ENCODE data around the gene PLXNA2.

Gene PLXNA2

DNA sequence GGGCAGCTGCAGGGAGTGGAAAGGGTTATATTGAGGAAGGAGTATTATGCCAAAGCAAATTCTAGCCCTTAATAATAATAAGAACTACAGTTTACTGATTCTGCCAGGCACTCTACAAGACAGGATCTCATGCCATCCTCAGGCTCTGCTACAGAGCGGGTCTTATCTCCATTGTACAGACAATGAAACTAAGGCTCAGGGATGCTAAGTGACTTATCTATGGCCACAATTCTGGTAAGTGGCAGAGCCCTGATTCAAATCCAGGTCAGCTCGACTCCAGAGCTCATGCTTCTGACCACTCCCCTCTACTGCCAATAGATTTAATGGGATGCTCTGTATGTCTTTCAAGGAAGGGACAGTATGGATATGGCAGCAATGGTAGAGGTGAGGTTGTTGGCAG lies 187.1 kb downstream of the PLXNA2 start:
- ATAC-seq: no peak

DNA sequence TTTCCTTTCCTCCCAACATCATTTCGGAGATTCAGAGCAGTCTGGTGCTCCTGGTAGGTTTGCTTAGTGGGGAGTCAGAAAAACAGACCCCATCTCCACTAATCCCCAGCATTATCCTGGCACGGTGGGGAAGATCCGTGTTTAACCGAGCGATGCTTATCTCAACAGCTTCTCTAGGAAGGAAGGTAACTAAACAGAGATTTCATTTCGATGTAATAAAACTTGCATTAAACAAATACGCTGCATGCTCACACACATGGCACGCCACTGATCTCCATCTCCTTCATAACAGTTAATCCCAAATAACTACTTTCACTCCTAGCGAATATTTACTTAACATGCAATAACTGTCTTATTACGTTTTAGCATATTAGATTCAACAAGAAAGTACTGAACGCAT lies 188.6 kb downstream of the PLXNA2 start:
- no peak for ATAC-seq

DNA sequence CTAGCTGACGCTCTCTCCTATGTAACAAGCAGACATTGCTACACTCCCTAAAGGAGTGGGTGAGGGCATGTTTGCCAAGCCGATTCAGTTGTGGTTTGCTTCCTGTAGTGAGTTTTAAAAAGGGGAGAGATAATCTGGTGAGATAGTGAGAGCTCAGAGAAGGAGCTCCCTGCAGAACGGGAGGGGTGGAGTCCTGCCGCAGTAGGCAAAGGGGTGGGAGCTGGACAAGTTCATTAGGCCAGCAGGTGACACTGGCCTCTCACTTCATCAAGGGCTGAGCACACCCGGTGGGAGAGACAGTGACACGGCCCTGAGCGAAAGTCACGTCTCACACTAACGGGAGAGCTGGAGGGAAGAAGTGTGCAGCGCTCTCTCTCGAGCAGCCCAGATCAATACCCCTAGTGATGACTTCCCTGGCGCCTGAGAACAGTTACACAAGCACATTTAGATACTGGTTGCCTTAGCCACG lies 189.2 kb downstream of the PLXNA2 start:
- ATAC-seq: no peak

DNA sequence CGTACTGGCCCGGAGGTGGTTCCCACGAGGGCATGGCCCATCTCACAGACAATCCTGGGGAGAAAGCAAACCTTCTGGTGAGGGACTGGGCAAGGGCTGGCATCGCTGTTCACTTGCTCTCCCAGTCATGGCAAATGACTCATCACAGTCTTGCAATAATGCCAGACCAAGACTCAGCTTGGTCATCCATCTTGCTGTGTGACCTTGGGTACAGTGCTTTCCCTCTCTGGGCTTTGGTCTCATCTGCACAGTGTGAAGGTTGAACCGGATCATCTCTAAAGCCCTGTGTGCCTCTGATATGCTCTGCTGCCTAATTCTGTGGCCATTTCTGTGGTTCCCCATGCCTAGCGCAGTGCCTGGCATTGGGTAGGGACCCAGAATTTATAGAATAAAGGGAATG lies 189.7 kb downstream of the PLXNA2 start:
- ATAC-seq: no peak

DNA sequence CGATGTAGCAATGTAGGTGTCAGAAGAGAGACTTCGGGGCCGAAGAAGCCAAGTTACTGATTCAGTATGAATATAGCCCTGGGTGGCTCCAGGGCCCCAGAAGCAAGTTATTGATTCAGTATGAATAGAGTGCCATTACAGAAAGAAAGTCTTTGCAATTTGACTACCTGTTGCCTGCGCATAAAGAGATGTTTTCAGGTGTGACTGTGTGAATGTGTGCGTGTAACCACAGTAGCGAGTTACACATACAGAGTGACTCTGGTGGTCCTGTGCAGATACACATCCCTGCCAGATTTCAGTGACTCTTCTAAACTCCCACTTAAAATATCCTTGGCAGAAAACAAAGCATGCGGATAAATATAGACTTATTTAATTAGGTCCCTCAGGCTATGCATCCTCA lies 190.5 kb downstream of the PLXNA2 start:
- ATAC-seq: no peak

DNA sequence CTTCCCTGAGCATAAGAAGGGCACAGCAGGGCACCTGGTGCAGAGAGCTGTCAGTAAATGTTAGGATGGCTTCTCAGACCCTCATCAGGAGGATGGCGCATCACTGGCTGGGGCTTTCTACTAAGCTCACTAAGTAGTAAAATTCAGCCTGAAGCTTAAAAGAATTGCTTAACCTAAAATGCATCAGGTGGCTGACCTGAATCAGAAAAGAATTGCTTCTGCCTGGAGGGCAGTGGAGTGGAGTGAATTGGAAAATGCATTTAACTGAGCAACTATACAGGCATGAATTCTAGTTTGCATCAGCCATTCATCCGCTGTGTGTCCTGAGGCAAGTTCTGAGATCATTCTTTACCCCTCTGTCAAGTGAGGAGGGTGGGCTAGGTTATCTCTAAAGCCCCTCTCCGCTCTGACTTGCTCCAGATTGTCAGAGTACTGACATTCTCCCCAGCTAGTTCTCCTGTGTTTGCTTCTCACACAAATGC lies 191.2 kb downstream of the PLXNA2 start:
- ATAC-seq: no peak

DNA sequence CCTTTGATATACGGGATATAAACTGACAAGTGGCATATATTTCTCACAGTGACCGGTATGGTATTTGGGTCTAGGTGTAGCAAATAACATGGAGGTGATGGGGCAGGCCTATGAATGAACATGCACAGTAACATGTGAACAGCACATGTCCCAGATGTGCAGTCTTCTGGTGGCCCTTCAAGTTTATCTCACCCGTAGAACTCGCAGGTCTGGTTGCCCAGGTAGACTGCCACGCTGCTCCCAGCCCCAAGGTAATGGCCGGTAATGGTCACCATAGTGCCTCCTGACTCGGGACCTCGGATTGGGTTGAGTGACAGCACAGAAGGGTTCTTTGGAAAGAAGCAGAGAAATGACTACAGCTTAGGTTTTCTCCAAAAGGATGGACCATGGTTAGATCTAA lies 192.0 kb downstream of the PLXNA2 start:
- ATAC-seq: no peak

DNA sequence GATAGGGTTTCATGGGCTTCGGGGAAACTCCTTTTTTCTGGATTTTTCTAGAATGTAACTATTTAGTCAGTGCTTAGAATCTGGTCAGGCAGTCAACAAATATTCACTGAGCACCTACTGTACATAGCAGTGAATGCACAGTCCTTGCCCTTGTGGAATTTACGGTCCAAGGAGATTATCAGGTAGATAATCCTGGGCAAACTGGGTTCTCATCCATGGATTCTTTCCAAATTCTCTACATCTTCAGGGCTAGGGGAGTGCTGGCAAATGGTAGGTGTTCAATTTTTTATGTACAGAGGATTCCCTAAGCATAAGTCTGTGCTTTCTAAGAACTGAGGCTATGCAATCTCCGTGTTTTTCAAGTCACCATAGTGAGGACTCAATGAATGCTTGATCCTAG lies 192.5 kb downstream of the PLXNA2 start:
- ATAC-seq: no peak

DNA sequence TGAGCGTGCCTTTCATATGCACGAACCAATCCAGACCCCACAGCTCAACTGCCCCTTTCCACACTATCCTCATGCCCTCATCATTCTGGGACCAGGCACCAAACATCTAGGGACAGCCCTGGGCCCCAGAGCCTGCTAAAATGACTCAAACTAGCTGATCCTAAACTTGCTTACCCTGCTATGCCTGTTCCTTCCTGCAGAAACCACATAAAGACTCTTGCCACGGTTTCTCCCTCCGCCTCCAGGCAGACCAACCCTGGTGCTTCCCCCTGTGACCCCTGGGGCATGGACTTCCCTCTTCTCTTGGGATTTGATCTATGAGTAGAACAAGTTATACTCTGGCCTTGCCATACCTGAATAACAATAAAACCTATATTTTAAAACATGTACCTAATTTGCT lies 195.3 kb downstream of the PLXNA2 start:
- ATAC-seq: no peak

DNA sequence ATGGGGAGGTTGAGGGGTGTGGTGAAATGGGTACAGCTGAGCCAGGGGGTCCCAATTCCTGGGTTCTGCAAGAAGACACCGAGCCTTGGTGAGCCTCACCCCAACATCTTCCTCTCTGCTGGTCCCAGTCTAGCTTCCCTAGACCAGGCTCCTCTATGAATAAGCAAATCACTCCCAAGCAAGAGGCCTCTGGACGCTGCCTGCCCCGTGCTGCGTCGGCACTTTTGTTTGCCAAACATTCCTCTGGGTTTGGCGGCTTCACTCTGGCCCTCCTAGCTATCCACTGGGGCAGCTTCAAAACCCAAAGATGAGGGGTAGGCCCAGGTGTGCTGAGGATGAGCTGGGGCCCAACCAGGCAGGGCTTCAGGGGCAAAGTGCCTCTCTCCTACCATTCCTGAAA lies 196.2 kb downstream of the PLXNA2 start:
- ATAC-seq: no peak

DNA sequence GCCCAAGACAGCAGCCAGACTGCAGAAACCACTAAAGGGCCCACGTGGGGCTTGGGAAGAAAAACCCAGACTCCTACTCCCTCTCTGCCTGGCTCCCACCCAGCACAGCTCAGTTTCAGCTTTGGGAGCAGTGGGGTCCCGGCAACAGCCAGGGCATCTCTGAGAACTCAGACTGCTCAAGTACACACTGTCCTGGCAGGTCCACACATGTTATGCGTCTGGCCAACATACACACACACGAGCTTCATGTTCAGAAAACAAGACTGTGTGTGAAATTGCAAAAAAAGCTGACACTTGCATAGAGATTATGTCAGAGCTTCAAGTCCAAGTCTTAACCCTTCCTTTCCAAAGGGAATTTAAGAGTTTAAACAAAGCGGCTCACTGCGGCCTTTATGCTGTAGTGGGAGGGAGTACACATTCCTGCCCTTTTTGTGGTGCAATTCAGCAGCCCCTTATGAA lies 196.7 kb downstream of the PLXNA2 start:
- ATAC-seq: no peak

DNA sequence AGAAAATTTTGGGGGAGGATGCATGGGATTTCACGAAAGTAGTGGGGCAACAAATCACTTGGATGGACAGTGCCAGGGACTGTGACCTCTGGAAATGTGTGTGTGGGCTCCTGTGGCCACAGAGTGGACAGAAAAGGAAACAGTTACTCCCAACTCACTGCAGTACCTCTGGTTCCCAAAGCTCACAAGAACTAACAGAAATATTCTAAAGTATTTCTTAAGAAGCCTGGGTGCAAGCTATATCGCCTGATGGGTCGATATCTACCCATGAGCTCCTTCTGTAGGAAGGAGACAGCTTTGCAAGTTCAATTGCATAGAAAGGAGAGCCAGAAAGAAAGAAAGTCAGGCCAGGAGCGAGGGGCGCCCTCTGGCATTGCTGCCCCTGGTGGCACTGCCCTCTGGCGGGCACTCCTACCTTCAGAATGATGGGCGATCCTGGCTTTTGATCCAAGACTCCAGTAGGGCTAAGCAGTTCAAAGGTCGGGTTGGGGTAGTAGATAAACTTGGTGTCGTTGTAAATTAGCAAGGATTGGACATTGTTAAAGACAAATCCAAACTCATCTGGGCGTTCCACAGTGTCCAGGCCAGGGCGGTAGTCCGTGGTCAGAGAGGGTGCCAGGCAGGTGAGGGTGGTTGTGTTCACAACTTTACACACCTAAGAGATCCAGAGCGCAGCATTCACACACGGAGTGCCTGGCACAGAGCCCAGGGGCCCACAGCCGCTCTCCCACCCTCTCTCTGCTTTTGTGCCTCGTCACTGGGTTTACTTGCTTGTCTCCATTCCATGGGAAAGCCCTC lies 198.5 kb downstream of the PLXNA2 start:
- no peak for ATAC-seq

DNA sequence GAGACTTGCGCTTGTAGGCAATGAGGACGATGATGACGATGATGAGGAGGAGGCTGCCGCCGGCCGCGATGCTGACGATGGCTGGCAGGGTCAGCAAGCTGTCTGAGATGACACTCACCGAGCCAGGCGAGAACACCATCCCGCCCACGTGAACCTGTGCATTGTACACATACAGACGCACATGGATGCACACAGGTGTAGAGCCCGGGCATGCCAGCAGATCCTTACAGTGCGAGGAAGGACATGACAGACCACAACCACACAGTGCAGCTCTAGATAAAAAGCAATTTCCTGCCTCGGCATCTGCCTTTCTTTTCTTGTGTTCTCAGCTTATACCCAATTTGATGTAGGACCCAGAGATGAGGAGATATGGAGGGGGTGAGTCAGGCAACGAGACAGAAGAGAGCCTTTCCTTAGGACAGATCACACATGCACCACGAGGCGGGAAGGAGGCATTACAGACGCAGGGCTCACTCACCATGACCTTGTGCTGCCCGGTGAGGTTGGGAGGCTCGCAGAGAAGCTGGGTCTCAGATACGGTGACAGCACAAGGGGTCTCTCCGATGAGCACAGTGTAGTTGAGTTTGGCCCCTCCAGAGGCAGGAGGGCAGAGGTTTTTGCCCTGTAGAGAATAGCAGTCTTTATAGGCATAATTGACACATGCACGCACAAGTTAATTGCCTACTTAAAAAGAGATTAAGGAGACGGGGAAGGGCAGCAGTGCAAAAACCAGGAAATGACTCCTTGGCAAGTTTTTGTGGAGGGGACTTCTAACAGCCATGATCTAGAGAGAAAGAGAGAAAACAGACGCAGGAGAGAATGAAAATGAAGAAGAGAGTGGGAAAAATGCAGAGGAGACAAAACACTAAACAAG lies 199.4 kb downstream of the PLXNA2 start:
- no peak for ATAC-seq

DNA sequence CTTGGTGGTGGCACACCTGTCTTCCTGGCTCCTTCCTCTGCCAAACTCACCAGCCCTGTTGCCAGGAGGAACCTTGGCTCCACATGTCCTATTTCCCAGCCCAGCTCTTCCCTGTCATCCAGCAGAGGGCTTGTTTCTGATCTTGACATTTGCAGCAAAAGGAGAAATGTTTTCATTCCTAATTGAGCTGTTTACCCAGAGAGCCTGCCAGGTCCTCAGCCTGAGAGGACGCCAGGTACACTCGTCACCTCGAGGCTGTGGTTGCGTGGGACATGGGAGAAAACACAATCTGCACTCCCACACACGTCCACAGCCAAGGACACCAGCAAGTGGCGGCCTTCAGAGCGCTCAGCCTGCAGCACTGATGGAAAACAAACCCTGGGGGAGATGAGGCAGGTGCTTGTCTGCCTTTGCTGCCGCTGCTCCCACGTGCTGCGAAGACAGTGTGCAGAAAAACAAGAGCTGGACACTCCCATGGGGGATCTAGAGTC lies 200.4 kb downstream of the PLXNA2 start:
- ATAC-seq: no peak

DNA sequence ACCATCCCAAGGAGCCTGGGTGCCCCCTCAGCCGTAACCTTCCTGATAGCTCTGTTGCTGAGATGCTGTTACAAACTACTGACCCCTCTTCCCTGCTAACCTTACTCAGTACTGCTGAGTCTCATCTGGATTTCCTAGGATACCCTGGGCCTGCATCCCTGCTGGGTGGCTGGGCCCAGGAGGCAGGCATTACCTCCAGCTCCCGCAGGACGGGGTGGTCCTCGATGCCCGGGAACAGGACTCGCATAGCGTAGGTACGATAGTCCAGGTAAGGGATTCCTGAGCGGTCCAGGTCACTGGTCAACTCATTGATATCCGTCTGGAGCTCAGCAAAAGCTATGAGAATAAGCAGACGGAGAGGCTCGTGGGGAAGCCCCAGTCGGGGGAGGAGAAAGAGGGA lies 201.3 kb downstream of the PLXNA2 start:
- ATAC-seq: no peak

DNA sequence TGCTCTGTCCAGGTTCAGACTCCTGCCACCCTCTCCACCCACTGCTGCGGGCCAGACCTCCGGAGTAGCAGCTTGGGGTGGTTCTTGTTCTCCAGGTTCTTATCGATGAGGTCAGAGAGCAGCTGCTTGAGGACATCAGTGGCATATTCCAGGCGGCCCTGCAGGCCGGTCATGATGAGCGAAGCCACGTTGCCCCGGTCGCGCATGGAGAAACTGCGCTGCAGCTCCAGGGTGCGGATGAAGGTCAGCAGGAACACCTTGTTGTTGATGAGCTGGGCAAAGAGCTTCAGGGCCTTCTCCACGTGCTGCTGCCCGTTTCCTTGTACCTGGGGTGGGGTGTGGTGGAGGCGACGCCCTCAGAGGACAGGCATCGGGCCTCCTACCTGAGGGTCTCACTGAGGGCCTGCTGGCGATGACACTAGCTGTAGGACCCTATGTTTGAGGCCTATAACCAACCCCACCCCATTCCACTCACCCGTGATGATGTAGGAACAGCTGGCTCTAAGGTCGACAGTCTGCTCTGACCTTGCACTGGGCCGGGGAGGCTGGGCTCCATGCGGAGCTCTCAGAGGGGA lies 202.1 kb downstream of the PLXNA2 start:
- no peak for ATAC-seq

DNA sequence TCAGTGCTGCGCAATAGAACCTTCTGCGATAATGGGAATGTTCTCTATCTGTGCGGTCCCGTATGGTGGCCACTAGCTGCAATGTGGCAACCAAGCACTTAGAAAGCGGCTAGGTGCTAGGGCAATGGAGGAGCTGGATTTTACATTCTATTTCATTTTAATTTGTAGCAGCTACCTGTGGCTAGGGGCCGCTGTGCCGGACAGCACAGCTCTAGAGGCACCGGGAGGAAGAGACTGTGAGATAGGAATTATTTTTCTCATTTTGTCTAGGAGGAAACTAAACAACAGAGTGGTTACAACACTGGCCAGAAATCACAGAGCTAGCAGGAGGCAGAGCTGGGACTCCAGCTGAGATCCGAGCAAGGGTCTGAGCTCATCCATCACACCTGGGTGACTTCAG lies 202.7 kb downstream of the PLXNA2 start:
- no peak for ATAC-seq

DNA sequence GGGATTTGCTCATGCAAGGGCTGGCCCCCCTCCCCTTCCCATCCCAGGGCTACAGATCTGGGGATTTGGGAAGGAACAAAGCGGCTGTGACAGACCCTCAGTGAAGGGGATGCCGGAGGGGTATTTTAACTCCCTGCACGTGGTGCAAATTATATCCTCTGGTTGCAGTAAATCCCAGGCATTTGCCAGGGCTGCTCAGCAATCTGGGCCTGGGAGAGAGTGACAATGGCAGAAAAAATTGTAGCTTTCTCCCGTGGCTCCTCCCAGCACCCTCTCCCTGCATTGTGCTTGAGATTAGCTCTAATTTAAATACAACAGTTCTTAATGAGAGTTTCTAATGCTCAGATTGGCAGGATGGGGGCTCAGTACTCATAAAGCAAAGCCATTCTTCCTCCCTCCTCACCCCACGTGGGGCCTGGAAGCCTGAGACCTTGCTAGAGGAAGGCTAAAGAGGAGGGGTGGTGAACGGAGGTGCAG lies 203.3 kb downstream of the PLXNA2 start:
- ATAC-seq: no peak

DNA sequence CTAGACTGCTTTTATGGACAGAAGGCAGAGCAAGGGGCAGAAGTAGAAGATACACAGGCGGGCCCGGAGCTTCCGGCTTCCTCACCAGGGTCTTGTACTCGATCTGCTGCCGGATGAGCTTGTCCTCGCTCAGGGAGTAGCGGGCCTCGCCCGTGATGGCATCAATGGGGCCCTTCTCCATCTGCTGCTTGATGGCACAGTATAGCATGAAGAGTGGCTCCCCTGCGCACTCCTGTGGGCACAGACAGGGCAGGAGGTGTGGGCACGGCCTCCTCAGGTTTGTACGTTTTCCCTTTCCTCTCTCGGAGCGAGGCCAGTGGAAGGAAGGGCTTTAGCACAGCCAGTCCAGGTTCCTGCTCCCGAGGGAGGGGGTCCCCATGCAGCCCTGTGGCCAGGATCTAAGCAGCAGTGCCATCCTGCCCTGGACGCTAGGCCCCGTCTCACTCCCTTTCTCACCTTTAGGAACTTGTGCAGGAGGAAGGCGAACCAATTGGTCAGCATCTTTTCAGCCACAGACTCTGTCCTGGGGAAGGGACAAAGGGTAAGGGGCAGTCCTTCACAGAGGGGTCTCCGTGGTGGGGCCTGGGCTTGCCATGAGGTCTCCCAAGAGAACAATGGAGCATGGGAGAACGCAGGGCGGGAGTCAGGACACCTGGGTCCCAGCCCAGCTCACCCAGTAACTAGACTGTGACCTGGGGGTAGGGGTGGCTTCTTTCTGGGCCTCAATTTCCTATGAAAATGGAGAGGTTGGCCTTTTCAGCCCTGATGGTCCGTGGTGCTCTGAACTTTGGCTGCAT lies 204.4 kb downstream of the PLXNA2 start:
- no peak for ATAC-seq

DNA sequence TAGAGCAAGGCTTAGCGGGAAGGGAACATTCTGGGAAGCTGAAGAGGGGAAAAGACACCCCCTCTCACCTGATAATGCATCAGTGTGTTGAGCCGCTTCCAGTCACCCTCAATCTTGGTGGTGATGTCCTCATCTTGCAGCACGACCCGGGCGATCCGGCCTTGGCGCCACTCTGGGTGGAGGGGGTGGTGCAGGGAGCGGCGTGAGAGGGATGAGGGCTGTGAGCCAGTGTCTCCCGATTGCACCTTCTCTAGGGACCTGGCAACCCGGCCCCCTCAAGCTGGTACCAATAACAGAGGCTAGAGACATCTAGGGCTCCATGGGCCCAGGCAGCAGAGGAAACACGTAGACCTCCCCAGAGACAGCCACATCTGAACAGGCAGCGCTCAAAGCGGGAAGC lies 205.9 kb downstream of the PLXNA2 start:
- no peak for ATAC-seq

DNA sequence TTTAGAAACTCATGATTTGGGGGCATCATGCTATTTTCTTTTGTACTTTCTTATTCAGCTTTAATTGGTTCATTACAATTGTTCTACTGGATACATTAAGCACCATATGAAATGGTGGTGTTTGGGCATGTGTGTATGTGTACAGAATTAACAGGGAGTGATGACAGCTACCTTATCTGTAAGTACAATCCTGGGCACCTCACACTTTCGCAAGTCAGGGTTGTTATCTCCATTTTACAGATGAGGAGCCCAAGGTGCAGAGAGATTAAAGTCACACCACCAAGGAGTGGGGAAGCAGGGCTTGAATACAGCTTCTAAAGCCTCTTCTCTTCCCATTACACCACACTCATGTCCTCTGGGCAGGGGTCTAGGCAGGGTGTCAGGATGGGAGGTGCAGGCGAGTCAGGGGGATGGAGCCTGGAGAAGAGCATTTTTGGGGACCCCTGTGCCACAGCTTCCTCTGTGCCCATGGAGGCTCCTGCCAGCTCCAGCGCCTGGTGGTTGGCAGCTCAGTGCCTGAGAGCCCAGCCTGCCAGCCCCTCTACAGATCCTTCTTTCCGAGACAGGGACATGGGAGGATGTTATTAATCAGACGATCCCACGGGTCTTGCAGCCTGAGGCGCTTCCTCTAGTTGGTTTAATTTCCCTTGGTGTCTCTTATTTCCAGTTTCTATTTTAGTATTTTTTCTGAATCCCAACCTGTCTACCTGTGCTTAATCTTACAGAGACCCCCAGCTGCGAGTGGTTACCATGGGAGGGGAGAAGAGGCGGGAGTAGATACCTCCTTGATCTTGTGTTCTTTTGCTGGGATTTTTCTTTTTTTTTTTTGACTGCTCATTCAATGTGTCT lies 207.0 kb downstream of the PLXNA2 start:
- ATAC-seq: no peak
